Caco-2 (cell line): ENCODE results near the gene GLDC. TPM values are rescaled to one million over a fixed set of nuclear protein-coding genes. Genes with fewer than 3 reads are reported as not detected.

Experiments
- BruUV-seq: library from RNA; stranded (reverse); fragments of 400-500 nt; replicated peaks from 2 replicates; lab custom pipeline; 2021; lab: Mats Ljungman, UMichigan
- CTCF ChIA-PET: fragments of 300-600 bp; sonication (Branson Sonifier 250); formaldehyde crosslinking; loops from one replicate; lab custom pipeline; 2022; ENCODE audit warnings: antibody characterized with exemption; lab: Charles Lee
- POLR2A ChIA-PET: fragments of 300-600 bp; sonication (Branson Sonifier 250); formaldehyde crosslinking; loops from one replicate; lab custom pipeline; 2022; ENCODE audit warnings: antibody characterized with exemption; lab: Charles Lee
- DNase-seq, 2 experiments: peaks; one replicate each; pipeline versions ENCODE4 v3.0.0 to v3.0.0-alpha.2; 2020 to 2022
- H3K27me3 ChIP-seq: replicated peaks from 2 replicates; pipeline ENCODE4 v1.6.0; 2011; ENCODE audit warnings: low read length; ENCODE audit not compliant: control insufficient read depth, insufficient read depth
- H3K36me3 ChIP-seq: 2 replicates; pipeline ENCODE4 v1.5.1; 2011; ENCODE audit warnings: low read length; ENCODE audit not compliant: control insufficient read depth, insufficient read depth
- H3K4me1 ChIP-seq: fragments of 250-450 bp; sonication (Bioruptor Pico); 2 replicates; pipeline ENCODE4 v1.5.1; 2020; ENCODE audit warnings: mild to moderate bottlenecking
- H3K4me3 ChIP-seq: 2 replicates; pipeline ENCODE4 v1.5.1; 2011; ENCODE audit warnings: low read depth, mild to moderate bottlenecking, control low read depth, low read length
- H3K9me3 ChIP-seq: fragments of 250-450 bp; sonication (Bioruptor Pico); 2 replicates; pipeline ENCODE4 v1.5.1; 2020; ENCODE audit warnings: mild to moderate bottlenecking, moderate library complexity
- H3K27ac Mint-ChIP-seq: one replicate; pipeline ENCODE4 v1.8.0; 2022; ENCODE audit warnings: mixed read lengths; ENCODE audit not compliant: unreplicated experiment
- H3K27me3 Mint-ChIP-seq: one replicate; pipeline ENCODE4 v1.8.0; 2022; ENCODE audit warnings: mixed read lengths; ENCODE audit not compliant: insufficient read depth, unreplicated experiment
- H3K36me3 Mint-ChIP-seq: one replicate; pipeline ENCODE4 v1.8.0; 2022; ENCODE audit warnings: mild to moderate bottlenecking, mixed read lengths; ENCODE audit not compliant: insufficient read depth, unreplicated experiment
- H3K4me1 Mint-ChIP-seq: one replicate; pipeline ENCODE4 v1.8.0; 2022; ENCODE audit warnings: low read depth, mixed read lengths; ENCODE audit not compliant: unreplicated experiment
- H3K4me3 Mint-ChIP-seq: one replicate; pipeline ENCODE4 v1.8.0; 2022; ENCODE audit warnings: mild to moderate bottlenecking, moderate library complexity, mixed read lengths; ENCODE audit not compliant: unreplicated experiment
- H3K9me3 Mint-ChIP-seq: one replicate; pipeline ENCODE4 v1.8.0; 2022; ENCODE audit warnings: mixed read lengths; ENCODE audit not compliant: unreplicated experiment
- CTCF ChIP-seq, 2 experiments: fragments of 200-600 bp in 1 of 2; IDR thresholded peaks; 1 replicate in 1 of 2; 2 replicates in 1 of 2; pipeline versions ENCODE4 v1.5.1 to v1.8.0; 2011 to 2022; ENCODE audit warnings: antibody characterized with exemption in 1 of 2, control low read depth in 1 of 2, inconsistent platforms in 1 of 2, low read depth in 1 of 2, low read length in 1 of 2, mild to moderate bottlenecking in 1 of 2, moderate library complexity in 1 of 2; ENCODE audit not compliant: insufficient read depth in 1 of 2, severe bottlenecking in 1 of 2, unreplicated experiment in 1 of 2
- intact Hi-C: fragments of 100-400 bp; cut with micrococcal nuclease; formaldehyde crosslinking; loops from one replicate; pipeline ENCODE4 v1.10.0; 2022; ENCODE audit not compliant: unreplicated experiment
- total RNA-seq: library from RNA; stranded (reverse); gene quantifications from 2 replicates; pipeline ENCODE4 v1.2.3, GENCODE V29; 2022

The GLDC gene
- total RNA-seq, 1 experiment from 2014 or later, result 320 TPM

- 0 out of 2 replicates have a peak, but pooled peaks cover 2% of the 10 kb centered on the region for H3K36me3 ChIP-seq
- Mint-ChIP-seq H3K27ac (no peak overlapping the region), H3K4me3 (no peak overlapping the region), H3K36me3 (peaks cover 95% of the 10 kb centered on the region), H3K9me3 (no peaks in the 10 kb centered on the region), H3K27me3 (no peaks in the 10 kb centered on the region), H3K4me1 (peaks cover 21% of the 10 kb centered on the region)
- BruUV-seq, result no TSS peak
- POLR2A ChIA-PET, result no interaction called here
- H3K4me1 ChIP-seq, result peaks cover 7% of the 10 kb centered on the region
- intact Hi-C loops, result no loop called here
- no peak overlapping the region for H3K4me3 ChIP-seq
- DNase-seq, result no peak
- CTCF ChIA-PET, result interaction anchor here (0.6 kb wide), 1 partner anchor 35 kb away, joined by 3 read pairs; no protein-coding TSS in a partner anchor
- no peaks in the 10 kb centered on the region for H3K9me3 ChIP-seq
- no peak for TF ChIP-seq CTCF (IDR thresholded peaks at IDR 0.05; ENCODE audit: insufficient read depth in 1 of 2, low read depth in 1 of 2, low read length in 1 of 2, severe bottlenecking in 1 of 2, unreplicated experiment in 1 of 2)
- H3K27me3 ChIP-seq, result no peaks in the 10 kb centered on the region
These were observed 45.1 kb downstream of the GLDC start for GRCh38 chr9:6600426-6600825.

- peaks cover 95% of the 10 kb centered on the region for H3K36me3 Mint-ChIP-seq
- H3K4me1 Mint-ChIP-seq, result peaks cover 23% of the 10 kb centered on the region
These were observed 45.5 kb downstream of the GLDC start for GRCh38 chr9:6600006-6600405.

GRCh38 chr9:6598249-6598725, 47.2 kb downstream of the GLDC start:
- DNase-seq, result no peak
- H3K4me1 ChIP-seq, result peaks cover 7% of the 10 kb centered on the region
- peak overlapping the region; percentile 49 for H3K27ac Mint-ChIP-seq
- CTCF ChIA-PET, result no interaction called here
- 0 out of 2 replicates have a peak, but pooled peaks cover 2% of the 10 kb centered on the region for H3K36me3 ChIP-seq
- H3K4me3 ChIP-seq, result no peak overlapping the region
- peaks cover 31% of the 10 kb centered on the region for H3K4me1 Mint-ChIP-seq
- peak overlapping the region; percentile 11 for H3K4me3 Mint-ChIP-seq
- H3K36me3 Mint-ChIP-seq, result peaks cover 95% of the 10 kb centered on the region
- intact Hi-C loops, result no loop called here
- H3K27me3 Mint-ChIP-seq, result no peaks in the 10 kb centered on the region
- TF ChIP-seq CTCF (IDR thresholded peaks at IDR 0.05; ENCODE audit: insufficient read depth in 1 of 2, low read depth in 1 of 2, low read length in 1 of 2, severe bottlenecking in 1 of 2, unreplicated experiment in 1 of 2), result no peak
- H3K9me3 ChIP-seq, result no peaks in the 10 kb centered on the region
- POLR2A ChIA-PET, result interaction anchor here (0.6 kb wide), 1 partner anchor 142 kb away, joined by 3 read pairs; no protein-coding TSS in a partner anchor
- no peaks in the 10 kb centered on the region for H3K27me3 ChIP-seq
- H3K9me3 Mint-ChIP-seq, result no peaks in the 10 kb centered on the region
- BruUV-seq, result no TSS peak

More at GRCh38 chr9:6600006-6600405, 45.5 kb downstream of the GLDC start:
- Mint-ChIP-seq H3K27me3 (no peaks in the 10 kb centered on the region), H3K4me3 (no peak overlapping the region), H3K9me3 (no peaks in the 10 kb centered on the region), H3K27ac (no peak overlapping the region)
- TF ChIP-seq CTCF (IDR thresholded peaks at IDR 0.05; ENCODE audit: insufficient read depth in 1 of 2, low read depth in 1 of 2, low read length in 1 of 2, severe bottlenecking in 1 of 2, unreplicated experiment in 1 of 2), result no peak
- Histone ChIP-seq H3K4me1 (peaks cover 7% of the 10 kb centered on the region), H3K4me3 (no peak overlapping the region), H3K9me3 (no peaks in the 10 kb centered on the region), H3K36me3 (0 out of 2 replicates have a peak, but pooled peaks cover 2% of the 10 kb centered on the region), H3K27me3 (no peaks in the 10 kb centered on the region)
- CTCF ChIA-PET, result interaction anchor here (0.6 to 0.8 kb wide), 2 partner anchors 9 to 35 kb away, joined by 3 to 4 read pairs; no protein-coding TSS in a partner anchor
- no peak for DNase-seq
- intact Hi-C loops, result no loop called here
- no TSS peak for BruUV-seq
- POLR2A ChIA-PET, result no interaction called here
